Esophagus (tissue), 2 donors: ENCODE measurements around the gene MRPL55. TPM values are rescaled to one million over a fixed set of nuclear protein-coding genes. Genes with fewer than 3 reads are reported as not detected.
A peak's percentile ranks its signal among the peaks of the same experiment; 100 is the strongest.

Experiments
- H3K27ac ChIP-seq, 2 donors: one replicate each; pipeline ENCODE4 v1.5.1; 2013; ENCODE audit warnings: low read depth in 2 of 2, mild to moderate bottlenecking in 2 of 2, inconsistent platforms in 1 of 2, low read length in 1 of 2, moderate library complexity in 1 of 2
- H3K27me3 ChIP-seq, 2 donors: one replicate each; pipeline ENCODE4 v1.6.1; 2013; ENCODE audit warnings: low read length in 2 of 2, control low read depth in 1 of 2, mild to moderate bottlenecking in 1 of 2; ENCODE audit not compliant: insufficient read depth in 2 of 2, control insufficient read depth in 1 of 2
- H3K36me3 ChIP-seq, 2 donors: one replicate each; pipeline ENCODE4 v1.6.1; 2013; ENCODE audit warnings: low read length in 1 of 2; ENCODE audit not compliant: control insufficient read depth in 2 of 2, insufficient read depth in 2 of 2
- H3K4me1 ChIP-seq, 2 donors: one replicate each; pipeline ENCODE4 v1.6.1; 2013; ENCODE audit warnings: low read length in 1 of 2; ENCODE audit not compliant: control insufficient read depth in 2 of 2, insufficient read depth in 2 of 2
- H3K4me3 ChIP-seq, 2 donors: one replicate each; pipeline ENCODE4 v1.5.1; 2013; ENCODE audit warnings: low read length in 2 of 2, mild to moderate bottlenecking in 2 of 2, low read depth in 1 of 2, moderate library complexity in 1 of 2
- H3K9me3 ChIP-seq, 2 donors: one replicate each; pipeline ENCODE4 v1.6.1; 2013; ENCODE audit warnings: mild to moderate bottlenecking in 2 of 2, low read depth in 1 of 2, low read length in 1 of 2, moderate library complexity in 1 of 2; ENCODE audit not compliant: control insufficient read depth in 2 of 2, insufficient read depth in 1 of 2
- WGBS, 2 donors: extraction: QIAGEN DNeasy Blood & Tissue Kit; methylation state at CpG; one replicate each; pipeline ENCODE4 v1.1.7; 2013; 5-methylcytosine and 5-hydroxymethylcytosine counted together
- polyA plus RNA-seq, 2 donors: library from polyadenylated mRNA; stranded (reverse); fragments of 200-250 nt; gene quantifications; one replicate each; pipeline ENCODE4 v1.2.3, GENCODE V29; 2013
- donor health status: healthy with polysubstance abuse.
- donor health status: Bipolar disorder and iron deficiency.

MRPL55 gene
- polyA plus RNA-seq, 2 donors: 87.0 to 94.9 TPM

DNA sequence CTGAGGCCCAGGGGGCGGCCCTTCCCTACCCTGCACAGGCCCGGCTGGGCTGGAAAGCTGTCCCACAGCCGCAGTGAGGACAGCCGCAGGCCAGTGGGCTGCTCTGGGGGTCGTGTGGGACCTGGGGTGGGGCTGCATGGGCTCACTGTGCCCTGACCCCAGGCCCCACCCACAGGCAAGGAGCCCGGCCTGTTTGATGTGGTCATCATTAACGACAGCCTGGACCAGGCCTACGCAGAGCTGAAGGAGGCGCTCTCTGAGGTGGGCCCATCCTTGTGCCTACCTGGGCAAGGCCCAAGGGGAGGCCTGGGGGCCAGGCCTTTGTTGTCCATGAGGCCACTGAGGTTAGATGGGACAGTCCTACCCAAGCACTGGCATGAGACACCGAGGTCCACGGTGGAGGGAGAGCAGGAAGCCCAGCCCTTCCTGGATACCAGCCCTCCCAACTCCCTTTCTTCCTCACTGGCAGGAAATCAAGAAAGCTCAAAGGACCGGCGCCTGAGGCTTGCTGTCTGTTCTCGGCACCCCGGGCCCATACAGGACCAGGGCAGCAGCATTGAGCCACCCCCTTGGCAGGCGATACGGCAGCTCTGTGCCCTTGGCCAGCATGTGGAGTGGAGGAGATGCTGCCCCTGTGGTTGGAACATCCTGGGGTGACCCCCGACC lies 39.2 kb upstream of the MRPL55 start:
- Histone ChIP-seq H3K27ac (peak overlapping the region; percentile 66 to 77), H3K4me3 (no peak overlapping the region), H3K27me3 (no peaks in the 10 kb centered on the region), H3K9me3 (no peaks in the 10 kb centered on the region), H3K4me1 (peaks cover 11 to 56% of the 10 kb centered on the region in 2 donors), H3K36me3 (peaks cover 17 to 43% of the 10 kb centered on the region in 2 donors)
- 46 to 62% methylated on average over 18 of the region's 18 CpGs for WGBS, 2 donors

DNA sequence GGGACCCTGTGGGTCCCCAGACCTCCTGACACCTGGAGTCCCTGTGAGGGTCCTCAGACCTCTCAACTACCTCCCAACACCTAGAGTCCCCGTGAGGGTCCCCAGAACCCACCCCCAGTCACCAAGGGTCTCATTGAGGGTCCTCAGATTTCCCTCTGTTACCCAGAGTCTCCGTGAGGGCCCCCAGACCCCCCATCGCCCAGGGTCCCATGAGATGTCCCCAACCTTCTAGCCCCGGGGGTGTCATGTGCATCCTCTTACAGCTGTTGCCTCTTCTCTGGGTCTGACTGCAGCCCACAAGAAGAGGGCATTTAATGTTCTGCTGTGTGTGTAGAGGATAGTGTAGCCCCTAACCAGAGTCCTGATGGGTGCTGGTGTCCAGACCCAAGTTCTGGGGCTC lies 38.7 kb upstream of the MRPL55 start:
- H3K27me3 ChIP-seq: no peaks in the 10 kb centered on the region
- H3K27ac ChIP-seq: no peak overlapping the region
- H3K36me3 ChIP-seq: peaks cover 17 to 43% of the 10 kb centered on the region in 2 donors
- WGBS, 2 donors: 89% methylated on average over 4 of the region's 4 CpGs
- H3K4me1 ChIP-seq: peaks cover 14 to 61% of the 10 kb centered on the region in 2 donors
- H3K4me3 ChIP-seq: no peak overlapping the region
- H3K9me3 ChIP-seq: no peaks in the 10 kb centered on the region

DNA sequence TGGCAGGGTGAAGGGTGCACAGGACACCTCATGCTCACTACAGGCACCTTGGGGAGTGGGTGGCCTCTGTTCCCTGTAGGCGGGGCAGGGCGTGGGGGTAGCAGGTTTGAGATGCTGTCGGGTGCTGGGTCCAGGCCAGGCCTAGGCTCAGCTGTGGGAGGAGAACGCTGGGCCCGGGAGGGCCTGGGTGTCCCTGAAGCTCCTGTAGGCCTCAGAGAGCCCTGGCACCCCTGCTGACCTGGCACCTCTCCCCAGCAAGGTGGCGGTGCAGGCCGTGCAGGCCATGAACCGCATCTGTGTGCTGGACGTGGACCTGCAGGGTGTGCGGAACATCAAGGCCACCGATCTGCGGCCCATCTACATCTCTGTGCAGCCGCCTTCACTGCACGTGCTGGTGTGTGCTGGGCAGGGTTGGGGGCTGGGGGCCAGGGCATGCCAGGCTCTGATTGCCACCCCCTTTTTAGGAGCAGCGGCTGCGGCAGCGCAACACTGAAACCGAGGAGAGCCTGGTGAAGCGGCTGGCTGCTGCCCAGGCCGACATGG lies 38.1 kb upstream of the MRPL55 start:
- Histone ChIP-seq H3K4me1 (peaks cover 14 to 67% of the 10 kb centered on the region in 2 donors), H3K9me3 (no peaks in the 10 kb centered on the region), H3K36me3 (peaks cover 17 to 43% of the 10 kb centered on the region in 2 donors), H3K27me3 (no peaks in the 10 kb centered on the region), H3K4me3 (no peak overlapping the region), H3K27ac (no peak overlapping the region)
- 85 to 88% methylated on average over 20 of the region's 20 CpGs for WGBS, 2 donors

DNA sequence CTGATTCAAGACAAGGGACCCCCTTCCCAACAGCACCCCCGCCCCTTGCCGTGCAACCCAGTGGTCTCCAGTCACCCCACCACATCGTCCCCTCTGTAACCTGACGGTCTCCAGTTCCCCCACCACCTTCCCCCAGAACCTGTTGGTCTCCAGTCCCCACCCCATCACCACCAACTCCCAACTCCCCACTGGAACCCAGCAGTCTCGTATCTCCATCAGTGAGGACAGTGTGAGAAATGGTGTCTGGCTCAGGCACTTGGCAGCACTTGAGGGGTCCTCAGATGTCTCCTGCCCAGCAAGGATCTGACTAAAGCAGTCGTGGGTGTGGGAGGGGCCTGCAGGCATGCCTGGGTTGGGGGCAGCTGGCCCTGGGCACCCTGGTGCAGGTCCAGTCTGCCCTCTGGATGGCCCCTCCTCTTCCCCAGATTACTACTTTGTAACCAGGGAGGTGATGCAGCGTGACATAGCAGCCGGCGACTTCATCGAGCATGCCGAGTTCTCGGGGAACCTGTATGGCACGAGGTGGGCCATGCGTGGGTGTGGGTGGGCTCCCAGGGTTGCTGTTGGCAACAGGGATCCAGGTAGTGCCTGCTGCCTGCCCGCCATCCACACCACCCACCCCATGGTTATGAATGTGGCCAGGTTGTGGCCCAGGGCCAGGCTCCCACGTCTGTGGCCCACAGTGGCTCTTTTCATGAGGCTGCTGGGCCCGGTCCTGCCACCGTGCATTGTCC lies 37.5 kb upstream of the MRPL55 start:
- no peak overlapping the region for H3K4me3 ChIP-seq
- H3K27me3 ChIP-seq: no peaks in the 10 kb centered on the region
- H3K27ac ChIP-seq: no peak overlapping the region
- peaks cover 20 to 72% of the 10 kb centered on the region in 2 donors for H3K4me1 ChIP-seq
- H3K9me3 ChIP-seq: no peaks in the 10 kb centered on the region
- WGBS, 2 donors: 82 to 87% methylated on average over 18 of the region's 18 CpGs
- H3K36me3 ChIP-seq: peaks cover 17 to 48% of the 10 kb centered on the region in 2 donors

DNA sequence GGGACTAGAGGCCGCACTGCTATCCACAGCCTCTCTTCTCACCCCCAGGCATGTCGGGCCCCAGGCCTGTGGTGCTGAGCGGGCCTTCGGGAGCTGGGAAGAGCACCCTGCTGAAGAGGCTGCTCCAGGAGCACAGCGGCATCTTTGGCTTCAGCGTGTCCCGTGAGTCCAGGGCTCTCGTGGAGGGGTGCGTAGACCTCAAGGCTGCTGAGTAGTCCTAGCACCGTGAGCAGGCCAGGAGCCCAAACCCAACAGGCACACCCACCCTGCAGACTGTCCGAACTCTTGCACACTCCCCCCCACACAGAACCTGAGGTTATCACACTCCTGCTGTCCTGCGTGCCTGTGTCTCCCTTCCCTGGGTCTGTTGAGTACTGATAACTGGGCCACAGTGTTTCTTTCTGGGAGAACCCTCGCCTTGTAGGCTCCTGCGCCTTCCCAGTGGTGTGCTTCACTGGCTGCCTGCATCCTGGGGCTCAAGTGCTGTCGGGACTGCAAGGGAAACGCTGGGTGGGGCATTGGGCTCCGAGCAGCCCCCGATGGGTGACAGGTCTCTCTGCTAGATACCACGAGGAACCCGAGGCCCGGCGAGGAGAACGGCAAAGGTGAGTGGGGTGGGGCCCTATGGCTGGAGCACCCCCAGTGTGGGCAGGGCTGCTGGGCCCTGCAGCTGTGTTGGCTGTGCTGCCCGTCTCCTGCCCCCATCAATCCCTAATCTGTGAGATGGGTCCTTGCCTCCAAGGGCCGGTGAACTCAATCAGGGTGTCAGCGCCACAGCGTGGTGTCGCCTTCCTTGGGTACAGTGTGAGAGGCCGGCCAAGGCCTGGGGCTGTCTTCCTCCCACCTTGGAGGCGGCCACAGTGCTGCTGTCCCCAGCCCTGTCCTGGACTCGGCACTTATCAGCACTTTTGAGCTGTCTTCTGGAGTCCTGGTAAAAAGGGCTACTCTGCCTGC lies 36.6 kb upstream of the MRPL55 start:
- no peak overlapping the region for H3K4me3 ChIP-seq
- peaks cover 25 to 66% of the 10 kb centered on the region in 2 donors for H3K4me1 ChIP-seq
- no peaks in the 10 kb centered on the region for H3K27me3 ChIP-seq
- H3K36me3 ChIP-seq: peaks cover 17 to 50% of the 10 kb centered on the region in 2 donors
- H3K27ac ChIP-seq: no peak overlapping the region
- WGBS, 2 donors: 90% methylated on average over 31 of the region's 31 CpGs
- no peaks in the 10 kb centered on the region for H3K9me3 ChIP-seq

DNA sequence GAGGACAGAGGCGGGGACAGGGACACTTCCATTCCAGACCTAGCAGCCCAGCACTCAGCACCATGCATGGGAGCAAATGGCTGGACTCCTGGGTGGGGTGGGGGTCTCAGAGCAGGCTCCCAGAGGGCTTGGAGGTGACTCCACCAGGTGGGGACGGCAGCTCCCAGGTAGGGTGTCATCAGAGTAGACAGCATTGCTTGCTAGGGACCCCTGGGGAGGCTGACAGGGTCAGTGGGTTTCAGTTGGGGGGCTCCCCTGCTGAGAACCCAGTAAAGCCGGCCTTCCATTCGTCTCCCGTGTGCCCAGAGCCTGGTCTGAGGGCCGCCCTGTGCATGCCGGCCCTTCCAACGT lies 35.9 kb upstream of the MRPL55 start:
- H3K36me3 ChIP-seq: peaks cover 17 to 50% of the 10 kb centered on the region in 2 donors

DNA sequence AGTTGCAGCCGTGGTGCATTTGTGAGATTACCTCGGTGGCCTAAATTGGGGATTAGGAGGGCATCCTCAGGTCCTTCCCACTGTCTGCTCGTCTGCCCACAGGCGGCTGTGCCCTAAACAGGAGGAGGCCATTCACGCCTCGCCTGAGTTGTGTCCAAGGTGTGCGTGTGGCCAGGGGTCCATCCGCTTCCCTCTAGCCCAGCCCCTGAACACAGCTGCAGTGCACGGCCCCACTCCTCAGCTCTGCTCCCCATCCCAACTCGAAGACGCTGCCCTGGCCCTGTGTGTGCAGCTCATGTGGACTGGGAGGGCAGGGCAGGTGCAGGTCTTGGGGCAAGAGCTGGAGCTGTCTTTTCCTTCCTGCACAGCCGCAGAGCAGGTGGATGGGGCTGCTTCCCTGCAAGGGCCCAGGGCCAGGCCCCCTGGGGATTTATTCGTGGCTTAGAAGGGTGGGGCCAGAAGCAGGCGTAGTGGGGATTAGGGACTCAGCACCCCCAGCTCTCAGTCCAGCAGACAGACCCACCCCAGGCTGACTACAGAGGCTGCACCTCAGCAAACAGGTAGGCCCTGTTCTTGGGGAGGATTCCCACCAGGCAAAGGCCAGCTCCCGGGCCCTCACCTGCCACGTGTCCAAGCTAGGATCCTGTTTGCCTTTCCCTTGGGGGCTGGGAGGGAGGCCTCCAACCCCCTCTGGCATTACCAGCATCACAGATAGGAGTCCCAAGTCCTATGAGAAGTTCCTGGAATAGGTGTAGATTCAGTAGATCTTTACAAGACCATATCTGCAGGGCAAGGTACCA lies 35.3 kb upstream of the MRPL55 start:
- Histone ChIP-seq H3K27ac (peak overlapping the region; percentile 52 to 62), H3K4me1 (peaks cover 26 to 66% of the 10 kb centered on the region in 2 donors), H3K9me3 (no peaks in the 10 kb centered on the region), H3K36me3 (peaks cover 17 to 50% of the 10 kb centered on the region in 2 donors), H3K27me3 (no peaks in the 10 kb centered on the region), H3K4me3 (no peak overlapping the region)
- WGBS, 2 donors: 60 to 66% methylated on average over 15 to 16 of the region's 16 CpGs

More for the DNA sequence above, 35.9 kb upstream of the MRPL55 start:
- no peak overlapping the region for H3K4me3 ChIP-seq
- H3K9me3 ChIP-seq: no peaks in the 10 kb centered on the region
- H3K27me3 ChIP-seq: no peaks in the 10 kb centered on the region
- 89% methylated on average over 8 of the region's 8 CpGs for WGBS, 2 donors
- H3K4me1 ChIP-seq: peaks cover 26 to 66% of the 10 kb centered on the region in 2 donors
- H3K27ac ChIP-seq: peak overlapping the region; percentile 52 to 62

DNA sequence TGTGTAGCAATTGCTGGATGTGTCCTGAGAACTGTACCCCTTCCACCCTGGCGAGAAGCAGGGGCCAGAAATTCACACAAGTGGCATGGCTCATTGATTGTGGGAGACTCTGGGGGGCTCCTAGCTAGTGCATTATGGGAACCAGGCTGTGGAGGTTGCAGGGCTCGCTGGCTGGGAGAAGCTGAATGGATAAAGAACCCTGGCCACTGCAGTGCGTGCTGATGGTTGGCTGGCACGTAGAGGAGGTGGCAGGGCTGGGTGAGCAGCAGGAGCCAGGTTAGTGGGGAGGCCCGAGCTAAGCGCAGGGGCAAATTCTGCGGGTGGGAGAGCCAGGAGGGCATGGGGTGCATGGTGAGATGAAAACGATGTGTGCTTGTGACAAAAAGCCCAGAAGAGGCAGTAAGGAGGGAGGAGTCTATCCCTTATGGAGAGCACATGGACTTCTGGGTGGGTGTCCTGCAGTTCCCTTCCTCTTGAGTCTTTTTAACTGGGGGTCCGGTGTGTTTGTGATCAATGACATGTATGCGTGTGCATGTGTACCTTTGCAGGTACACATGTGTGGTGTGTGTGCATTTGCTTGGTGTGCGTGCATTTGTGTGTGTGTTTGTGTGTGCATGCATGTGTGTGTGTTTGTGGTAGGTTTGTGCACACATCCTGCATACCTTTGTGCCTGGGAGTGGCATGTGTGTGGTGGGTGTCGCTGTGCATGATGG lies 34.5 kb upstream of the MRPL55 start:
- Histone ChIP-seq H3K27me3 (no peaks in the 10 kb centered on the region), H3K4me3 (no peak overlapping the region), H3K36me3 (peaks cover 14 to 44% of the 10 kb centered on the region in 2 donors), H3K4me1 (peaks cover 26 to 60% of the 10 kb centered on the region in 2 donors), H3K27ac (peak overlapping the region in 1 of 2 donors; percentile 56), H3K9me3 (no peaks in the 10 kb centered on the region)
- WGBS, 2 donors: 76 to 82% methylated on average over 12 of the region's 12 CpGs
